HG03108 (cell line): ENCODE results near the gene LRP2.

Source experiments
- ATAC-seq: cut with Tn5 transposase; IDR thresholded peaks from one replicate; pipeline ENCODE4 v1.9.1; 2021; ENCODE audit warnings: moderate library complexity; ENCODE audit not compliant: unreplicated experiment

LRP2 gene

GRCh38 chr2:169247211-169247610 lies 115.1 kb downstream of the LRP2 start:
- ATAC-seq = no peak

- ATAC-seq = no peak
These were observed 121.9 kb downstream of the LRP2 start for GRCh38 chr2:169240405-169240804.

GRCh38 chr2:169237939-169238338 lies 124.4 kb downstream of the LRP2 start:
- no peak for ATAC-seq

GRCh38 chr2:169237286-169237685 lies 125.0 kb downstream of the LRP2 start:
- no peak for ATAC-seq

GRCh38 chr2:169232551-169233154 lies 129.7 kb downstream of the LRP2 start:
- ATAC-seq = no peak

- no peak for ATAC-seq
These were observed 132.1 kb downstream of the LRP2 start for GRCh38 chr2:169230204-169230603.

GRCh38 chr2:169229590-169229989 lies 132.7 kb downstream of the LRP2 start:
- ATAC-seq = no peak

GRCh38 chr2:169225906-169226305 lies 136.4 kb downstream of the LRP2 start:
- no peak for ATAC-seq

- ATAC-seq = no peak
These were observed 137.0 kb downstream of the LRP2 start for GRCh38 chr2:169225233-169225750.

- ATAC-seq = no peak
These were observed 139.7 kb downstream of the LRP2 start for GRCh38 chr2:169222665-169223064.

- ATAC-seq = no peak
These were observed 140.5 kb downstream of the LRP2 start for GRCh38 chr2:169221745-169222369.

GRCh38 chr2:169210917-169211316 lies 151.4 kb downstream of the LRP2 start:
- no peak for ATAC-seq

GRCh38 chr2:169208026-169208425 lies 154.3 kb downstream of the LRP2 start:
- ATAC-seq = no peak

GRCh38 chr2:169205176-169205575 lies 157.2 kb downstream of the LRP2 start:
- no peak for ATAC-seq

GRCh38 chr2:169203952-169204351 lies 158.4 kb downstream of the LRP2 start:
- ATAC-seq = no peak

- no peak for ATAC-seq
These were observed 161.6 kb downstream of the LRP2 start for GRCh38 chr2:169200756-169201155.

- no peak for ATAC-seq
These were observed 168.7 kb downstream of the LRP2 start for GRCh38 chr2:169193618-169194017.

- ATAC-seq = no peak
These were observed 172.0 kb downstream of the LRP2 start for GRCh38 chr2:169190197-169190775.

GRCh38 chr2:169189132-169189531 lies 173.2 kb downstream of the LRP2 start:
- no peak for ATAC-seq

GRCh38 chr2:169185711-169186110 lies 176.6 kb downstream of the LRP2 start:
- no peak for ATAC-seq

GRCh38 chr2:169184074-169184473 lies 178.3 kb downstream of the LRP2 start:
- no peak for ATAC-seq

- no peak for ATAC-seq
These were observed 179.8 kb downstream of the LRP2 start for GRCh38 chr2:169182573-169182972.
